ENCODE data around the gene UPB1.
"Not testable (repeated sequence)": the region's sequence is repeated elsewhere in the genome, so short reads cannot be mapped to it uniquely, and the experiment has no call there.

Gene UPB1

DNA sequence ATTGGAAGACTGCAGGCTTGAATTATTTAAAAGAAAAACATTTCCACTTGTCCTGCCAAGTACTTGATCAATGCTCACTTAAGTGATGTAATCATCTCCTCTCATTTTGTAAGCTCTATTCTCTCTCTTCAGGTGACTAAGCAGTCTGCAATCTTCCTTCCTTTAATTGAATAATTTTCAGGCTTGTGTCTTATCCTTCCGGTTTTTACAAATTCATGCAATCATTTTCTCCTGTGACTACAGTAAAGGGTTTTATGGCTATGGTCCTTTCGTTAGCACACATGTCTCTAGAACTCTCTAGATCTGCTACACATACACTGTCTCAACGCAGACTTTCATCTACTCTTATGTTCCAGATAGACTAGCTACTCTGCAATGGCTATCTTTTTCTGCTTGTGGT, 12.6 kb upstream of the UPB1 start:
- no peak for DNase-seq

DNA sequence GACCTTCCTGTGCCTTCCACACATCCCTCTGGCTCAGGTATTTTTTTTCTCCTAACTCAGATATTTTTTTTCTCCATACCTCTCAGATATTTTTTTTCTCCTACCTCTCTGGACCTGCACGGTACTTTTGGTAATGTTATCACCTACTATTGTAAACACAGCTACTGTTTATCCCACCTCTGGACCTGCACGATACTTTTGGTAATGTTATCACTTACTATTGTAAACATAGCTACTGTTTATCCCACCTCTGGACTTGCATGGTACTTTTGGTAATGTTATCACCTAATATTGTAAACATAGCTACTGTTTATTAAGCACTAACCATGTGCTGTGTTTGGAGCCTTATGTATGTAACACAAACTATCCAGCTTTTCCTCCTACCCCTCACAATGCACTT, 12.1 kb upstream of the UPB1 start:
- DNase-seq, result no peak

DNA sequence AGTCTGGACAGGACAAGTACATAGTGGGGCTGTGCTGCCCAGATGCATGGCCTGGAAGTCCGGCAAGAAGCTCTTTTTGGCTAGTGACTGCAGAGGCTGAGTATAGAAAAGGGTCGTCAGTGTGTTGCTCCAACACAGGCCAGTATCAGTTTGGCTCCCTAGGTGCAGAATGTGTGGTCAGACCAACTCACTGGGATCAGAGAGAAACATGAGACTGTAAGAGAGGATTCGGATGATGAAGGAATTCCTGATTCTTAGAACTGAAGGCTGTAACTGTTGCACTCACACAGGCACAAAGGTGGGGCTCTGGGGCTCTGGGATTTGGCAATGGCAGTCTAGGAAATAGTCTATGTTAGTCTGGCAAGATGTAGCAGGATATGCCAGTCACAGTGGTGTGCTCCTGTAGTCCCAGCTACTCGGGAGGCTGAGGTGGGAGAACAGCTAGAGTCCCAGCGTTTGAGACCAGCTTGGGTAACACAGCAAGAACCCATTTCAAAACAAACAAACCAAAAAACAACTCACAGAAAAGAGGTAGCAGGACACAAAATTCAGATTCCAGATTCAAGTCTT, 11.1 kb upstream of the UPB1 start:
- DNase-seq, result no peak

DNA sequence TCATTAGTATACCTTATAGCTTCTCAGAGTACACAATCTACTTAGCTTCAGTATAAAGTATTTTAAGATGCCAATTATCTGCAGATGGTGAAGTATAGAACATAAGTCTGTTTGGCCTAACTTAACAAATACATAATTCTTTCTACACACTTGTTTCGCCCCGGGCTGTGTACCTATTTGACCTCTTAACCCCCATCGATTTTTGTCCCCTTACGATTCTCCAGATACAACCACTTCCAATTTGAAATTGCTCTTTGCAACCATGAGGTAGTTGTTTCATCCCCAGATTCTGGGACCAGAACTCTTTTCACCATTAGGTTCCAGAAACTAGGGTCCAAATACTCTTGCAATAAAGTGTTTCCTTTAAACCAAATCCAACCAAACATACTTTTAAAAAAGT, 10.0 kb upstream of the UPB1 start:
- DNase-seq, result no peak

DNA sequence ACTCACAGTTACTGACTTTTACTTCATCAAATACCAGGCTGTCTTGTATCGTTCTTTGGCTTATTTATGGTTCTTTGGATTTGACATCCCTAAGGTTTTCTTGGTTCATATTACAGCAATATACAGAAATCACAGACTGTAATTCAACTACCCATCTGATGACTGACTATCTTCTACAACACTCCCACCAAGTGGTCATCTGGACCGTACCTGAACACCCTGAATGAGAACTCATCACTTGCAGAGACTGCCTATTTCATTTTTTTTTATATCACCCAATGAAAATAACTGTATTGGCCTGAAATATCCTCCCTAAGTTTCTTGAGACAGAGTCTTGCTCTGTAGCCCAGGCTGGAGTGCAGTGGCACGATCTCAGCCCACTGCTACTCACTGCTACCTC, 9.5 kb upstream of the UPB1 start:
- no peak for DNase-seq

DNA sequence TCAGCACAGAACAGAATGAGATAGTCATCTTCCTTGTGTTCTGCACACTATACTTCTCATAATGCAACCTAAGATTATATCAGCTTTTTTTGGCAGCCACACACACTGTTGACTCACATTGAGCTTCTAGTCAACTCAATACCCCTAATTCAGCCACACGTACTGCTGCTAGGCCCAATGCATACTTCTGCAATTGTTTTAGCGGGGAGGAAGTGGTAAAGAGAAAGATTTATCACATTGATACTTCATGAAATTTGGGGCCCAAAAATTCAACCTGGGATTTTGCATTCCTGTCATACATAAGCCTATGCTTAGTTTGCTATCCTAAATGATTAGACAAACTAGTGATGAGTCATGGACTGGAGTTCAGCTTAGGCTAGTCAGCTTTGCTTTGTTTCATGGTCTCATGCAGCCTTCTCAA, 8.6 kb upstream of the UPB1 start:
- DNase-seq, result peak; percentile 61

DNA sequence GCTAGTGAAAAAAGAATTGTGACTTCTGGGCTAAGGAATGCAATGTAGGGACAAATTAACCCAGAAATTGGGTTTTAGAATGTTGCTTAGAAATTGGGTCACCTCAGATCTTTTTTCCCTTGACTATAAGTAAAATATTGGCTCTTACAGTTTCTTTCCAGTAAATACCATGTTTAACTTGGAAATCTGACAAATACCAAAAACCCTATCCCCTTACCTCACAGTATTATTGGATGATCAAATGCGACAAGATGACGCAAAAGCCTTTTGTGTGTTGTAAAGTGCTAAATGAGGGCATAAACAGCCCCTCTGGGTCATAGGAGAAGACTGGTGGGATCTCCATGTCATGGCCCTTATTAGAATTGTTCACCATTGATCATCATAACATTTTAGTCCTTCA, 6.1 kb upstream of the UPB1 start:
- no peak for DNase-seq

DNA sequence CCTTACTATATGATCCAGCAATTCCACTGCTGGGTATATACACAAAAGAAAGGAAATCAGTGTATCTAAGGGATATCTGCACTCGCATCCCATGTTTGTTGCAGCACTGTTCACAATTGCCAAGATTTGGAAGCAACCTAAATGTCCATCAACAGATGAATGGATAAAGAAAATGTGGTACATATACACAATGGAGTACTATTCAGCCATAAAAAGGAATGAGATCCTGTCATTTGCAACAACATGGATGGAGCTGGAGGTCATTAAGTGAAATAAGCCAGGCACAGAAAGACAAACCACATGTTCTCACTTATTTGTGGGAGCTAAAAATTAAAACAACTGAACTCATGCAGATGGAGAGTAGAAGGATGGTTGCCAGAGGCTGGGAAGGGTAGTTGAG, 5.7 kb upstream of the UPB1 start:
- DNase-seq, result not testable (repeated sequence)

DNA sequence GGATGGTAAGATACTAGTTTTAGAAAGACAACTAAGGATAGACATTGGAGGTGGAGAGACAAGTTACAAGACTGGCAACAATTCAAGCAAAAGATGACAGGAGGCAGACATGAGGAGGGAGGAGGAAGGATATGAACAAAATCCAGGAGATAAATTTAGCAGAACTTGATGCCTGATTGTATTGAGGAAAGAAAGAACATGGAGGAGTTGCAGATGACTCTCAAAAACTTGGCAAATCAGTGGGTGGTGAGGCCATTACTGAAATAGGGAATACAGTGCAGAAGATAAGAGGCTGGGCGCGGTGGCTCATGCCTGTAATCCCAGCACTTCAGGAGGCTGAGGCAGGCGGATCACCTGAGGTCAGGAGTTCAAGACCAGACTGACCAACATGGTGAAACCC, 2.7 kb upstream of the UPB1 start:
- DNase-seq, result no peak

DNA sequence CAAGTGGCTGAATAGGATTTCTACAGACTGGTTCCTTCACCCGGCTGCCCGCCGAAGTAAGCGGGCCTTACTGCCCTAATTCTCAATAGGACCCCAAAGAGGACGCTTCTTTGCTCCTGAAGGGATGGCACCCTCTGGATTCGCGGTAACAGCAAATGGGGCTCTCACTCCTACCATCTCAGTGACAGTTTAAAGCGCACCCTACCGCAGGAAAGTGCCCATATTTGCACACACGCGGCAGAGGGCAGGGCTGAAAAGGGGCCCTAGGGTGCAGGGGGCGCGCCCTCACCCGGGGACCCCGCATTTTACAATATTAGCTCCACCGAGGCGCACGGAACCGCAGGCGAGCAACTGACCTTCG, 985 bp upstream of the UPB1 start:
- no peak for DNase-seq

DNA sequence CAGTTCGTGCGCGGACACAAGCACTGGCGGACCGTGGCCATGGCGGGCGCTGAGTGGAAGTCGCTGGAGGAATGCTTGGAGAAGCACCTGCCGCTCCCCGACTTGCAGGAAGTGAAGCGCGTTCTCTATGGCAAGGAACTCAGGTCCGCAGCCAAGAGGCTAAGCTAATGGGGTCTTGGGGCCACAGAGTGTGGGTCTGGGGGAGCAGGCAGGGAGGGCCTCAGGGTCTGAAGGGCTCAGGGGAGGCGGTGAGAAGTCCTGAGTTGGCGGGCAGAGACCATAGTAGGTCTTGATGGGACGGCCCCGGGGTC, 188 bp downstream of the UPB1 start:
- DNase-seq, result no peak

DNA sequence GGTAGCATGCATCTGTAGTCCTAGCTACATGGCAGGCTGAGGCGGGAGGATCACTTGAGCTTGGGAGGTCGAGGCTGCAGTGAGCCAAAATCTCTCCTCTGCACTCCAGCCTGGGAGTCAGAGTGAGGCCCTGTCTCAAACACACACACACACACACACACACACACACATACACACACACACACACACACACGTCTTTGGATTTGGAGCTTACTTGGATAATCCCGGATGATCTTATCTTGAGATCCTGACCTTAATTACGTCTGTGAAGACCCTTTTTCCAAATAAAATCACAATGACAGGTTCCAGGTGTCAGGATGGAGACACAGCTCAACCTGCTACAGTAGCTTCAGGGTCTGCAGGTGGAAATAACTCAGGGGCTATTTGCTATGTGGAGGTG, 1.1 kb downstream of the UPB1 start:
- DNase-seq, result no peak

DNA sequence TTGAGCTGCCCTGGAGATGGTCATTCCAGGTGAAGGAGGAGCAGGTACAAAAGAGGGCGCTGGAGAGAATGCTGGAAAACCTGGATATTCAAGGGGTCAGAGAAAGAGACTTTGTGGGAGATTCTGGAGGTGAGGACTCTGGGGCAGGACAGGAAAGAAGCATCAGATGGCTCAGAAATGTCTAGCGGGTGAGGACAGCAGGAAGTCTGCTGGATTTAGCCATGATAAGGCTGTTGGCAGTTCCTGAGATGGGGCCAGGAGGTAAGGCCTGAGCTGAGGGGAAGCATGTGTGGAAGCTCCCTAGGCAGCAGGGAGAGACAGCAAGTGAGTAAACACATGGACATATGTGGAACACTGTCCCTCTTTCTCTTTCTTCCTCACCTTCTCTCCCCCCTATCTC, 1.5 kb downstream of the UPB1 start:
- no peak for DNase-seq

DNA sequence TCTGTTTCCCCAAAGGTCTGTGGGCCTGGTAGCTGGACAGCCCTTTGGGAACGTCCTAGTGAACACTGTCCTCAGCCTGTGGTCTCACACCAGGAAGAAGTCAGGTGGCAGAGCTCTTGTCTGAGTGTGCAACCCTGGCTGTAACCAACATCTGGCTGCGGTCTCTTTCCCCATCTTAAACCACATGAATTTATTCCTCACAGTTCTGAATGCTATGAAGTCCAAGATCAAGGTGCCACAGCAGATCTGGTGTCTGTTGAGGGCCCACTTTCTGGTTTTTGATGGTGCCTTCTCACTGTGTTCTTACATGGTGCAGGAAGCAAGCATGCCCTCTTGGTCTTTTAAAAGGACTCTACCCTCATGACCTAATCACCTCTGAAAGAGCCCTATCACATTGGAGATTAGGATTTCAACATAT, 2.7 kb downstream of the UPB1 start:
- no peak for DNase-seq

DNA sequence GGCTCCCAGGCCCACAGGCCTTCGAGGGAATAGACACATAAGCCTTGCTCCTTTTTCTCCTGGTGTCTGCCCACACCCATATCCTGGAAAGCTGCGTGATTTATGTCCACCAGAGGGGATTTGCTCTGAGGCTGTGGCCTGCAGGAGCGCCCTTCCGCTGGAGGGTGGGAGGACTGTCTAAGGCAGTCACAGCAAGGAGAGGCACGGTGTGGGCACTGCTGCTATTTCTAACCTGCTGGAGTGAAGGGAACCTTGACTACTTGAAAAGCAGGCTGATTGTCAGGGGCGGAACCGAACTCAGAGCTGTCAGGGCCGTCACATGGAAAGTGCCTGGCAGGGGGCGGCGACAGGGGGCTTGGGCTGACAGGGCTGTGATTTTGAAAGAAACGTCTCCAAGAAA, 3.7 kb downstream of the UPB1 start:
- no peak for DNase-seq

DNA sequence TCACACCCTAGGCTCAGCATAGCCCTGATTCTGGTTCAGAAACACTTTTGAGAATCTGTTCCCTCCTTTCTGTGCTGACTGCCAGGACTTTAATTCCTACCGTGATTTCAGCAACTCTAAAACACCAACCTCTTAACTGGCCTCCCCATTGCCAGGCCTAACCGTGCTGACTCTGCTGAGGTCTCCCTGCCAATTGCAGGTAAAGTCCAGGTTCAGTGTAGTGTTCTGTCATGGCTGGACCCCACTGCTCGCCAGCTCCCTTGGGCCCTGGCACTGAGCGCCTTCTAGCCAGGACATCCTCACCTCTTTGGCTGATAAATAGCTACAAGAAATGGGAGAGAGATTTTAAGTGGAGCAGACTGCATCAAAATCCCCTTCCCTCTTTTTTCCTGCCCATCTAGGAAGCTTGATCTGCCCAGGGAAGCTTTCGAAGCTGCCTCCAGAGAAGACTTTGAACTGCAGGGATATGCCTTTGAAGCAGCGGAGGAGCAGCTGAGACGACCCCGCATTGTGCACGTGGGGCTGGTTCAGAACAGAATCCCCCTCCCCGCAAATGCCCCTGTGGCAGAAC, 4.7 kb downstream of the UPB1 start:
- DNase-seq, result no peak

DNA sequence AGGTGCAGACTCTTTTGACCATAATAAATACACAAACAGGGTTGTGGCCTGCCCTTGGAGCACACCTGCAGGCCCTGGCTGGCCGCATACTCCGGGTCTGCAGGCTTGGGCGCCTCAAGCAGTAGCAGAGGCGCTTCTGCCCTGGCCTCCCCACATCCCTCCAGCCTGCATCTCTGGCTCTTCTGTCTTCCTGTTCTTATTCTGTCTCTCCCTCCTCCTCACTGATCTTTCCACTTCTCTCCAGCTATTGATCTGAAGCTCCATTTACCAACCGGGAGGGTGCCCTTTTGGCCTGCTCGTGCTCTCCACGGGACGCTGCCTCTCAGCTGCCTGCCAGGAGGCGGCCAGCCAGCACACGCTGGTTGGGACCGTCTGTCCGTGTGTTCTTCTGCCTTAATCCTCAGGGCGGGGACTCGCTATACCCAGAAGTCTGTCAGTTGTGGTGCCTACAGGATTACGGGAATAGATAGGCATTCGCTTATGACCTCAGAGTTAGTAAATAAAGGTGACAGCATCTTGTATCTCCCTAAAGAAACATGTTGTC, 5.2 kb downstream of the UPB1 start:
- no peak for DNase-seq

DNA sequence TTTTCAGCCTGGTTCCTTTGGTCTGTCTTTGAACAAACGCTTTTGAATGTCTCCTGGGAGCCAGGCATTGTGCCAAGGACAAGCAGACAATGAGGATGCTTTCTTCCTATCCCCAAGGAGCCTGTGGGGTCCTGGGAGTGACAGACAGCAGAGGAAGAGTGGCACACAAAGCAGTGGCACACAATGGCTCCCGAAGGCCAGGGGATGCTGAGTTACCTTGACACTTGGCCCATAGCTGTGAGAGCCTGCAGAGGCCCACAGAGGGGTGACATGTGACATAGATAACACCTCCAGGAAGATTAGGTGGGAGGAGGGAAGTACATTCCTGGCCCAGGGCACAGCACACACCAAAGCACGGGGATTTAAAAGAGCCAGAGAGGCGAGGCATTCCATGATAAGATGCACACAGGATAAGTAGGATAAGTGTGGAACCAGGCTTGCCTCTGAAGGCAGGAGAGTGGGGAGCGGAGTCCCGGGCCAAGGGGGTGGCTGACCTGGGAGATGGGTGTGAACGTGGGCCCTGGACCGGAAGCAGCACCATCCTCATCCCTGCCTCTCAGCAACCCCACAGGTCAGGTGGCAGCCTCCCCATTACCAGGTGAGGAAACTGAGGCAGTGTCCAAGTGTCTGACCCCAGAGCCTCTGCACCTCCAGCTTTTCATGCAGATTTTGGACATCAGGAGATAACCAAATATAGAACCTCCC, 6.3 kb downstream of the UPB1 start:
- DNase-seq, result no peak

DNA sequence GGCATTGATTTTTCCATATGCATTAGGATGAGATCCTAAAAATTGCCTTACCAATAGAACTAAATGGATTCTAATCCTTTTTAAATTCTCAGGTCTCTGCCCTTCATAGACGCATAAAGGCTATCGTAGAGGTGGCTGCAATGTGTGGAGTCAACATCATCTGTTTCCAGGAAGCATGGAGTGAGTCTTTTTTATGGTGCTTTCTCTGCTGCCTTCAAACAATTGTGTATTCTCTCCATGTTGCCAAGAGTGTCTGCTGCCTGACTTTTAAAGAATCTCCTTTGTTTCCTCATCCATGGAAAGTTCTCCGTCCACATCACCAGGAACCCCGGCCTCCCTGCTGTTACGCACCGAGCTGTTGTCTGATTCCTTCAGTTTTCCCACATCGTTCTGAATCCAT, 6.9 kb downstream of the UPB1 start:
- no peak for DNase-seq

DNA sequence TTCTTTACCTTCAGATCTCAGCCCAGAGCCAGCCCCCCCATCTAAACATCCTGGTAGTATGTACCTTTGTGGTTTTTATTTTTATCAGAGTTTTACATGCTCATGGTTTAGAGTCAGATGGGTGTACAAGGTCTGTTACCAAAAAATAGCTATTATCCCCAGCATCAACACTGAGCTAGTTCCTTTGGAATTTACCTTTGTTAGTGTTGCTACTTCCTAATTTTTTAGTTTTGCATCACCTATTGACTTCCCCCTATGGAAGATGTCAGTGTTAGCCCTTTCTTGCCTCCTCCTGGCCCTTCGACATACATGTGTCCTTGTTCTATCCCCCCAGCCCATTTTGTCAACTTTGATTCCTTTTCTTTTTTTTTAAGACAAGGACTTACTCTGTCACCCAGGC, 7.4 kb downstream of the UPB1 start:
- DNase-seq, result no peak

DNA sequence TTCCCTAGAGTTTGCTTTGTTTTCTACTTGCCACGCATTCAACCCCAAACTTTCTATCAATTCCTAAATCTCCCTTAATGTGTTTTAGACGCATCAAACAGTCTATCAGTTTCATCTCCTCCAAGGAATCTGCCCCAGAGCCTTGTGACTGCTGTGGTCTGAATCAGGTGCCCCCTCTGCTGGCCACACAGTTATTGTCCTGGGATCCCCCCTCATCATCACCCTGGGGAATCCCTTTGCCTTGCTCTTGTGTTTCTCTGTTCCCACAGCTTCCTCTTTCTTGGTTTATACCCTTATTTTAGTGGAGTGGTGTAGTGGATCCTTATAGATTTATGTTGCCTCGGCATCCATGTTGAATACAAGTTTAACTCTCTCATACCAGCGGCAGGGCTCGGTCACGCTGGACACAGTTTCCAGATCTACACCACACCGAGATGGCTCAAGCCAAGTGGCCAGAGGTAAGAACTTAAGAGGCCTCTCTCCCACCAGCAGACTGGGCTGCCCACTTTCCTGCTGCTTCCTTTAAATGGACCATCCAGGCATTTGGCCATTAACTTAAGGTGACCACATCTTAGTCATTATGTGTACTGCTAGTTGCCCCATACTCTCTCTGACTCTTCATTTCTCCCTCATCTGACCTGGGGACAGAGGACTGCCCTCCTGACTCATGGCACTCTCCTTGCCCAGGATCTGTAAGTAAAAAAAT, 8.2 kb downstream of the UPB1 start:
- DNase-seq, result peak; percentile 53

DNA sequence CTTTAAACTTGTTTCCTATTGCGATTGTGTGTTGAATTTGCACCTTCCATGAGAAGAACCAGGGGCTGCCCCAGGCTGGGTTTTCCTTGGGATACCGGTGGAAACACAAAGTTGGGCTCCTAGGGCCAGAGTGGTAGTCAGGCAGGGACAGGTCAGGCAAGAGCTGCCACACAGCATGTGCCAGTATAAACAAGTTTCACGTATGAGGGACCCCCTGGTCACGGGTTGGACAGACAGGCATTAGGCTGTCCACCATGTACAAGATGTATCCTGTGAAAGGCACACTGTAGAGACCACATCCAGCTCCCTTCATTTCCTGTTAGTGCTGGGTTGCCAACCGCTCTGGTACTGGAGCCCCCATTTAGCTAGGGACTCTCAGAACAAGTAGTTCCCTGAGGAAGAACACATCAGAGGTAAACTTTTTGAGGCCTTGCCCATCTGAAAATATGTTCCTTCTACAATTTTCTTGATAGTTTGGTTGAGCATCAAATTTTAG, 8.8 kb downstream of the UPB1 start:
- no peak for DNase-seq

DNA sequence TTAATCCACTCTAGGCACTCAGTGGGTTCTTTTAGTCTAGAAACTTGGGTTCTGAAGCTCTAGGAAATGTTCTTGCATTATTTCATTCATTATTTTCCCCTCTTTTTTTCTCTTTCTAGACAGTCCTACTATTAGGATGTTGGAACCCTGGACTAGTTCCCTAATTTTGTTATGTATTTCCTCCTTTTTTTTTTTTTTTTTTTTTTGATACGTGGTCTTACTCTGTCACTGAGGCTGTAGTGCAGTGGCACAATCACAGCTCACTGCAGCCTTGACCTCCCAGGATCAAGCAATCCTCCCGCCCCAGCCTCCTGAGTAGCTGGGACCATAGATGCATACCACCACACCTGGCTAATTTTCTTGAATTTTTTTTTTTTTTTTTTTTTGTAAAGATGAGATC, 9.4 kb downstream of the UPB1 start:
- no peak for DNase-seq
